AG04449 (cell line): ENCODE results near the gene CCDC7.
"Not testable (repeated sequence)": the region's sequence is repeated elsewhere in the genome, so short reads cannot be mapped to it uniquely, and the experiment has no call there.

ENCODE experiments used
- CTCF ChIA-PET: fragments of 350-600 bp; formaldehyde crosslinking; extraction: SDS; loops from one replicate; lab custom pipeline; 2021; ENCODE audit warnings: antibody characterized with exemption; lab: Yijun Ruan, JAX
- POLR2A ChIA-PET: fragments of 400-600, 350-600 bp; formaldehyde crosslinking; extraction: SDS; loops from one replicate; lab custom pipeline; 2020; ENCODE audit warnings: antibody characterized with exemption, inconsistent platforms; lab: Yijun Ruan, JAX
- DNase-seq: peaks from one replicate; pipeline ENCODE4 v3.0.0-alpha.2; 2010; ENCODE audit warnings: low read depth, low spot score
- H3K4me3 ChIP-seq: 2 replicates; pipeline ENCODE4 v1.5.1; 2011; ENCODE audit warnings: low read depth, mild to moderate bottlenecking, control low read depth, low read length
- CTCF ChIP-seq: IDR thresholded peaks from one replicate; pipeline ENCODE4 v1.5.1; 2011; ENCODE audit warnings: mild to moderate bottlenecking, moderate library complexity, low read length, control low read depth, inconsistent platforms; ENCODE audit not compliant: insufficient read depth; ENCODE audit errors: missing control alignments

CCDC7 gene

GRCh38 chr10:32489901-32490300 is 44.0 kb downstream of the CCDC7 start:
- no peak for DNase-seq
- no peak for TF ChIP-seq CTCF
- no peak overlapping the region for H3K4me3 ChIP-seq
- ChIA-PET POLR2A (no interaction called here), CTCF (no interaction called here)

DNA sequence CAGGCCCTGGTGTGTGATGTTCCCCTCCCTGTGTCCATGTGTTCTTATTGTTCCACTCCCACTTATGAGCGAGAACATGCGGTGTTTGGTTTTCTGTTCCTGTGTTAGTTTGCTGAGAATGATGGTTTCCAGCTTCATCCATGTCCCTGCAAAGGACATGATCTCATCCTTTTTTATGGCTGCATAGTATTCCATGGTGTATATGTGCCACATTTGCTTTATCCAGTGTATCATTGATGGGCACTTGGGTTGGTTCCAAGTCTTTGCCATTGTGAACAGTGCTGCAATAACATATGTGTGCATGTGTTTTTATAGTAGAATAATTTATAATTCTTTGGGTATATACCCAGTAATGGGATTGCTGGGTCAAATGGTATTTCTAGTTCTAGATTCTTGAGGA is 48.6 kb downstream of the CCDC7 start:
- DNase-seq, POLR2A ChIA-PET, H3K4me3 ChIP-seq, CTCF ChIA-PET: not testable (repeated sequence)

GRCh38 chr10:32500136-32500535 is 54.2 kb downstream of the CCDC7 start:
- CTCF ChIA-PET, DNase-seq, POLR2A ChIA-PET, H3K4me3 ChIP-seq: not testable (repeated sequence)

GRCh38 chr10:32501906-32502305 is 56.0 kb downstream of the CCDC7 start:
- POLR2A ChIA-PET = no interaction called here

GRCh38 chr10:32505762-32506420 is 60.0 kb downstream of the CCDC7 start:
- POLR2A ChIA-PET, H3K4me3 ChIP-seq, CTCF ChIA-PET, DNase-seq: not testable (repeated sequence)

More at GRCh38 chr10:32501906-32502305, 56.0 kb downstream of the CCDC7 start:
- no peak for TF ChIP-seq CTCF
- DNase-seq = no peak
- CTCF ChIA-PET = no interaction called here
- no peak overlapping the region for H3K4me3 ChIP-seq

DNA sequence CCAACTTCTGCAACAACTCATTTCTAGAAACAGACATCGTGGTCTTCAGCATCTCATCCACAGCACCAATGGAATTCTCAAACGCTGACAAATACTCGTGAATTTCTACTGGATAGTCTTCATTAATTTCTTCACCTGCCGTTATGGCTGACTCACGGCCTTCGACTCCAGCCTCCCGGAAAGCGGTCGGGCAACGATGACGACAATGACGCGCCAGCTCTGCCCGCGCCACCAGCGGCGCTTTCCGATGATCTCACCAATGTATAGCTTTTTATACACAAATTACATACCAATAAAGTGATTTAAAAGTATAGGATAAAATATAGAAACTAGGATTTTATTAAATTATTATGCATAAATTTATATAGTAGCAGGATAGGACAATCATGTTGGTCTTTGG is 65.7 kb downstream of the CCDC7 start:
- POLR2A ChIA-PET = no interaction called here
- no peak for TF ChIP-seq CTCF

GRCh38 chr10:32516567-32517495 is 70.9 kb downstream of the CCDC7 start:
- DNase-seq = no peak
- ChIA-PET CTCF (no interaction called here), POLR2A (no interaction called here)
- no peak for TF ChIP-seq CTCF
- no peak overlapping the region for H3K4me3 ChIP-seq

More for the DNA sequence above, 65.7 kb downstream of the CCDC7 start:
- CTCF ChIA-PET = no interaction called here
- no peak for DNase-seq
- no peak overlapping the region for H3K4me3 ChIP-seq
